HepG2 (cell line): ENCODE measurements around the gene RNH1. TPM values are rescaled to one million over a fixed set of nuclear protein-coding genes. Genes with fewer than 3 reads are reported as not detected.

Experiments used
- MBNL3 ChIP-seq: fragments of 250-450 bp; sonication (Bioruptor Pico); conservative IDR thresholded peaks from 2 replicates; pipeline ENCODE4 v1.8.0; 2022; ENCODE audit warnings: mild to moderate bottlenecking, inconsistent platforms
- NCOA2 ChIP-seq: sonication (generic); formaldehyde crosslinking; IDR thresholded peaks from 2 replicates; pipeline ENCODE4 v1.8.0; 2022; ENCODE audit warnings: inconsistent platforms
- RARA ChIP-seq: IDR thresholded peaks from 2 replicates; pipeline ENCODE4 v1.6.1; 2016; ENCODE audit warnings: missing genetic modification reagents, missing compliant biosample characterization
- RBFOX2 ChIP-seq: fragments of 200-400 bp; formaldehyde crosslinking; IDR thresholded peaks from 2 replicates; pipeline ENCODE4 v1.6.1; 2017; ENCODE audit warnings: low read depth, mild to moderate bottlenecking, low read length
- REST ChIP-seq, 2 experiments: IDR thresholded peaks; 2 replicates each; pipeline ENCODE4 v1.6.1; 2011 to 2012; ENCODE audit warnings: low read length in 2 of 2, borderline replicate concordance in 1 of 2, low read depth in 1 of 2, mild to moderate bottlenecking in 1 of 2, moderate library complexity in 1 of 2
- WIZ ChIP-seq: sonication (generic); formaldehyde crosslinking; IDR thresholded peaks from 2 replicates; pipeline ENCODE4 v1.5.1; 2020; ENCODE audit warnings: mild to moderate bottlenecking, missing genetic modification reagents
- ZNF12 ChIP-seq: sonication (generic); formaldehyde crosslinking; IDR thresholded peaks from 2 replicates; pipeline ENCODE4 v1.5.0; 2020; ENCODE audit warnings: missing genetic modification reagents
- ZNF350 ChIP-seq: sonication (generic); formaldehyde crosslinking; IDR thresholded peaks from 2 replicates; pipeline ENCODE4 v1.4.0; 2020; ENCODE audit warnings: mild to moderate bottlenecking, low read depth, missing genetic modification reagents, borderline replicate concordance
- ZNF607 ChIP-seq: sonication (generic); formaldehyde crosslinking; IDR thresholded peaks from 2 replicates; pipeline ENCODE4 v1.5.1; 2020; ENCODE audit warnings: missing genetic modification reagents, mild to moderate bottlenecking, borderline replicate concordance
- ZNF766 ChIP-seq: sonication (generic); formaldehyde crosslinking; IDR thresholded peaks from 2 replicates; pipeline ENCODE4 v1.5.0; 2020; ENCODE audit warnings: missing genetic modification reagents, borderline replicate concordance
- ZNF768 ChIP-seq: sonication (generic); formaldehyde crosslinking; IDR thresholded peaks from 2 replicates; pipeline ENCODE4 v1.4.0; 2020; ENCODE audit warnings: missing genetic modification reagents
- ZNF782 ChIP-seq: sonication (generic); formaldehyde crosslinking; IDR thresholded peaks from 2 replicates; pipeline ENCODE4 v1.4.0; 2020; ENCODE audit warnings: missing genetic modification reagents, mild to moderate bottlenecking, borderline replicate concordance
- polyA plus RNA-seq, 8 experiments: library from polyadenylated mRNA; depleted of rRNA in 3 of 8; stranded (reverse) in 7 of 8; unstranded in 1 of 8; fragments of >200 nt; fragmentation: Illumina TruSeq in 4 of 8; extraction: Trizol in 4 of 8; gene quantifications; 2 replicates each; pipeline versions ENCODE4 v1.2.1 to v1.2.3, GENCODE V29; 2011 to 2016; ENCODE audit warnings: low read depth in 4 of 8, missing spikeins in 1 of 8, mixed read lengths in 1 of 8; ENCODE audit not compliant: insufficient read depth in 1 of 8
- total RNA-seq, 5 experiments: library from RNA; depleted of rRNA; stranded (reverse); fragments of >200 nt; fragmentation: Illumina TruSeq; extraction: Trizol; gene quantifications; 2 replicates each; pipeline ENCODE4 v1.2.3, GENCODE V29; 2016; ENCODE audit warnings: low read depth in 1 of 5
- TF ChIP-seq, protein P1 (sequence below): IDR thresholded peaks from 2 replicates; pipeline ENCODE4 v1.6.1; 2016; ENCODE audit warnings: low read depth, borderline replicate concordance
- TF ChIP-seq, protein P2 (sequence below): sonication (generic); formaldehyde crosslinking; conservative IDR thresholded peaks from 2 replicates; pipeline ENCODE4 v1.4.0; 2020; ENCODE audit warnings: missing genetic modification reagents
- TF ChIP-seq, protein P3 (sequence below): sonication (generic); formaldehyde crosslinking; conservative IDR thresholded peaks from 2 replicates; pipeline ENCODE4 v1.8.0; 2022; ENCODE audit warnings: mild to moderate bottlenecking, moderate library complexity, missing genetic modification reagents
- TF ChIP-seq, protein P4 (sequence below): sonication (generic); formaldehyde crosslinking; IDR thresholded peaks from 2 replicates; pipeline ENCODE4 v1.4.0; 2020; ENCODE audit warnings: missing genetic modification reagents
- TF ChIP-seq, protein P5 (sequence below): sonication (generic); formaldehyde crosslinking; IDR thresholded peaks from 2 replicates; pipeline ENCODE4 v1.5.0; 2020; ENCODE audit warnings: missing genetic modification reagents, mild to moderate bottlenecking, borderline replicate concordance
- TF ChIP-seq, protein P6 (sequence below): sonication (generic); formaldehyde crosslinking; IDR thresholded peaks from 2 replicates; pipeline ENCODE4 v1.4.0; 2020; ENCODE audit warnings: mild to moderate bottlenecking, low read depth, missing genetic modification reagents

RNH1 gene
- total and polyA plus RNA-seq, 2 of the 13 experiments (the other 11 are each of a cell fraction or from before 2014, with no cell fraction given) = 36.0 to 74.1 TPM

GRCh38 chr11:469684-470560 is 37.1 kb downstream of the RNH1 start (continued):
- TF ChIP-seq, protein P1, sequence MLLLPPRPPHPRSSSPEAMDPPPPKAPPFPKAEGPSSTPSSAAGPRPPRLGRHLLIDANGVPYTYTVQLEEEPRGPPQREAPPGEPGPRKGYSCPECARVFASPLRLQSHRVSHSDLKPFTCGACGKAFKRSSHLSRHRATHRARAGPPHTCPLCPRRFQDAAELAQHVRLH (CRISPR knock-in tag) = peak; percentile 31; the same call in 1 of the 2 replicates
- TF ChIP-seq RARA (CRISPR knock-in tag) (0 out of 2 replicates have a peak, but pooled peaks have one; percentile 36), ZNF350 (CRISPR knock-in tag) (no peak; the same call in 1 of the 2 replicates), ZNF12 (CRISPR knock-in tag) (no peak), RBFOX2 (no peak), ZNF607 (peak; percentile 60; the same call in 1 of the 2 replicates), ZNF766 (CRISPR knock-in tag) (peak; percentile 87), ZNF782 (CRISPR knock-in tag) (no peak), MBNL3 (CRISPR knock-in tag) (no peak), WIZ (CRISPR knock-in tag) (0 out of 2 replicates have a peak, but pooled peaks have one; percentile 21), NCOA2 (CRISPR knock-in tag) (peak; percentile 61; the same call in 1 of the 2 replicates), ZNF768 (CRISPR knock-in tag) (no peak), REST (IDR thresholded peaks at IDR 0.05; ENCODE audit: borderline replicate concordance in 1 of 2, low read depth in 1 of 2, low read length in 2 of 2) (no peak)
- TF ChIP-seq, protein P2, sequence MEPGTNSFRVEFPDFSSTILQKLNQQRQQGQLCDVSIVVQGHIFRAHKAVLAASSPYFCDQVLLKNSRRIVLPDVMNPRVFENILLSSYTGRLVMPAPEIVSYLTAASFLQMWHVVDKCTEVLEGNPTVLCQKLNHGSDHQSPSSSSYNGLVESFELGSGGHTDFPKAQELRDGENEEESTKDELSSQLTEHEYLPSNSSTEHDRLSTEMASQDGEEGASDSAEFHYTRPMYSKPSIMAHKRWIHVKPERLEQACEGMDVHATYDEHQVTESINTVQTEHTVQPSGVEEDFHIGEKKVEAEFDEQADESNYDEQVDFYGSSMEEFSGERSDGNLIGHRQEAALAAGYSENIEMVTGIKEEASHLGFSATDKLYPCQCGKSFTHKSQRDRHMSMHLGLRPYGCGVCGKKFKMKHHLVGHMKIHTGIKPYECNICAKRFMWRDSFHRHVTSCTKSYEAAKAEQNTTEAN (CRISPR knock-in tag) = peak; percentile 70; the same call in 1 of the 2 replicates
- TF ChIP-seq, protein P3, sequence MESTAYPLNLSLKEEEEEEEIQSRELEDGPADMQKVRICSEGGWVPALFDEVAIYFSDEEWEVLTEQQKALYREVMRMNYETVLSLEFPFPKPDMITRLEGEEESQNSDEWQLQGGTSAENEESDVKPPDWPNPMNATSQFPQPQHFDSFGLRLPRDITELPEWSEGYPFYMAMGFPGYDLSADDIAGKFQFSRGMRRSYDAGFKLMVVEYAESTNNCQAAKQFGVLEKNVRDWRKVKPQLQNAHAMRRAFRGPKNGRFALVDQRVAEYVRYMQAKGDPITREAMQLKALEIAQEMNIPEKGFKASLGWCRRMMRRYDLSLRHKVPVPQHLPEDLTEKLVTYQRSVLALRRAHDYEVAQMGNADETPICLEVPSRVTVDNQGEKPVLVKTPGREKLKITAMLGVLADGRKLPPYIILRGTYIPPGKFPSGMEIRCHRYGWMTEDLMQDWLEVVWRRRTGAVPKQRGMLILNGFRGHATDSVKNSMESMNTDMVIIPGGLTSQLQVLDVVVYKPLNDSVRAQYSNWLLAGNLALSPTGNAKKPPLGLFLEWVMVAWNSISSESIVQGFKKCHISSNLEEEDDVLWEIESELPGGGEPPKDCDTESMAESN (CRISPR knock-in tag) = no peak
- TF ChIP-seq, protein P4, sequence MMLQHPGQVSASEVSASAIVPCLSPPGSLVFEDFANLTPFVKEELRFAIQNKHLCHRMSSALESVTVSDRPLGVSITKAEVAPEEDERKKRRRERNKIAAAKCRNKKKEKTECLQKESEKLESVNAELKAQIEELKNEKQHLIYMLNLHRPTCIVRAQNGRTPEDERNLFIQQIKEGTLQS (CRISPR knock-in tag) = no peak
- TF ChIP-seq, protein P5, sequence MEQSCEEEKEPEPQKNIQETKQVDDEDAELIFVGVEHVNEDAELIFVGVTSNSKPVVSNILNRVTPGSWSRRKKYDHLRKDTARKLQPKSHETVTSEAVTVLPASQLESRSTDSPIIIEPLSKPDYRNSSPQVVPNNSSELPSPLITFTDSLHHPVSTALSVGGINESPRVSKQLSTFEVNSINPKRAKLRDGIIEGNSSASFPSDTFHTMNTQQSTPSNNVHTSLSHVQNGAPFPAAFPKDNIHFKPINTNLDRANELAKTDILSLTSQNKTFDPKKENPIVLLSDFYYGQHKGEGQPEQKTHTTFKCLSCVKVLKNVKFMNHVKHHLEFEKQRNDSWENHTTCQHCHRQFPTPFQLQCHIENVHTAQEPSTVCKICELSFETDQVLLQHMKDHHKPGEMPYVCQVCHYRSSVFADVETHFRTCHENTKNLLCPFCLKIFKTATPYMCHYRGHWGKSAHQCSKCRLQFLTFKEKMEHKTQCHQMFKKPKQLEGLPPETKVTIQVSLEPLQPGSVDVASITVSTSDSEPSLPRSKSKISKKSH (CRISPR knock-in tag) = no peak
- TF ChIP-seq, protein P6, sequence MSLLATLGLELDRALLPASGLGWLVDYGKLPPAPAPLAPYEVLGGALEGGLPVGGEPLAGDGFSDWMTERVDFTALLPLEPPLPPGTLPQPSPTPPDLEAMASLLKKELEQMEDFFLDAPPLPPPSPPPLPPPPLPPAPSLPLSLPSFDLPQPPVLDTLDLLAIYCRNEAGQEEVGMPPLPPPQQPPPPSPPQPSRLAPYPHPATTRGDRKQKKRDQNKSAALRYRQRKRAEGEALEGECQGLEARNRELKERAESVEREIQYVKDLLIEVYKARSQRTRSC (CRISPR knock-in tag) = no peak
